Gastroesophageal sphincter (tissue), 3 donors: Measurements from ENCODE around the gene CMTM5.

Source experiments
- CTCF ChIP-seq, 4 experiments: fragments of 200-600 bp in 2 of 4; fragments of 450-650 bp in 2 of 4; sonication (generic) in 1 of 4; IDR thresholded peaks; one replicate each; pipeline ENCODE4 v1.5.1; 2017 to 2019; ENCODE audit warnings: antibody characterized with exemption in 4 of 4, mild to moderate bottlenecking in 2 of 4, moderate library complexity in 2 of 4
- EP300 ChIP-seq: sonication (generic); formaldehyde crosslinking; IDR thresholded peaks from one replicate; pipeline ENCODE4 v1.6.1; 2017; ENCODE audit warnings: antibody characterized with exemption, mild to moderate bottlenecking
- POLR2A ChIP-seq, 2 donors: fragments of 450-650 bp; IDR thresholded peaks; one replicate each; pipeline ENCODE4 v1.6.1; 2017; ENCODE audit warnings: antibody characterized with exemption in 2 of 2, mild to moderate bottlenecking in 2 of 2, moderate library complexity in 1 of 2
- POLR2AphosphoS5 ChIP-seq: sonication (generic); formaldehyde crosslinking; IDR thresholded peaks from one replicate; pipeline ENCODE4 v1.6.1; 2017; ENCODE audit warnings: antibody characterized with exemption

- TF ChIP-seq CTCF (IDR thresholded peaks at IDR 0.05) (no peak), POLR2A (IDR thresholded peaks at IDR 0.05) (no peak), EP300 (no peak), POLR2AphosphoS5 (no peak)
Measured at GRCh38 chr14:23385244-23385641, 8.4 kb downstream of the CMTM5 start.
